Myocyte (in vitro differentiated cells): ENCODE measurements around the gene UBE2V1. TPM values are rescaled to one million over a fixed set of nuclear protein-coding genes. Genes with fewer than 3 reads are reported as not detected.
A peak's percentile ranks its signal among the peaks of the same experiment; 100 is the strongest.

Experiments used
- DNase-seq: peaks from one replicate; pipeline ENCODE4 v3.0.0-alpha.2; 2012; ENCODE audit warnings: low read depth
- total RNA-seq: library from RNA; depleted of rRNA; stranded (reverse); fragments of >200 nt; gene quantifications from 2 replicates; pipeline ENCODE4 v1.2.3, GENCODE V29; 2014

Gene UBE2V1
- total RNA-seq, 1 donor from 2014 or later: 86.8 TPM

GRCh38 chr20:50049442-50050026 is 63.4 kb downstream of the UBE2V1 start:
- DNase-seq: no peak

GRCh38 chr20:50048420-50049166 is 64.4 kb downstream of the UBE2V1 start:
- peak; percentile 84 for DNase-seq

DNA sequence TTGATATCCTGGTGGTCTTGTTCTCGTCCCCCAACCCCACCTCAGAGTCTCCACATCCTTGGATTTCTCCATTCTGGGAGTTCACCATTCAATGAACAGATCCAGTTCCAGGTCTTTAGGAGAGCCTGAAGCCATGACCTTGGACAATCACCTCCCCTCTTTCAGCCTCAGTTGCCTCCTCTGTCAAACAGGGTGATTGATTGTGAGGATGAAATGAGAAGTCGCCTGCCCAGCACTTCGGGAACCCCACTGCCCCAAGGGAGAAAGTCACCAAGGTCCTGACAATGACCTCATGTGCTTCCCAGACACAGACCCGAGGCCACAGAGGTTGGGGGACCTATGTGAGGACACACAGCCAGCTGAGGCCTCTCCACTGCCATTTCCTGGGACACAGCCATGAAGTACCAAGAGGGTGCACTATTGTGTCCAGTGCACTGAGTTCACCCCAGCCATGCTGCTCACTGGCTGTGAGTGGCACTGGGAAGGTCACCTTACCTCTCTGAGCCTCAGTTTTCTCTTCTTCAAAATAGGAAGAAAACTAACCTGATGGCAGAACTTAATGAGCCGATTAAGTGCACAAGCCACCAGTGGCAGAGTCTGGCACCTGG is 68.5 kb downstream of the UBE2V1 start:
- DNase-seq: no peak

- no peak for DNase-seq
These were observed 69.2 kb downstream of the UBE2V1 start for GRCh38 chr20:50043573-50044352.

- no peak for DNase-seq
These were observed 70.3 kb downstream of the UBE2V1 start for GRCh38 chr20:50042370-50043313.

- peak; percentile 61 for DNase-seq
These were observed 71.6 kb downstream of the UBE2V1 start for GRCh38 chr20:50041246-50041873.

GRCh38 chr20:50040432-50041245 is 72.3 kb downstream of the UBE2V1 start:
- DNase-seq: no peak

- DNase-seq: no peak
These were observed 73.1 kb downstream of the UBE2V1 start for GRCh38 chr20:50039706-50040431.

GRCh38 chr20:50038574-50038991 is 74.4 kb downstream of the UBE2V1 start:
- DNase-seq: peak; percentile 52

GRCh38 chr20:50038169-50038568 is 74.8 kb downstream of the UBE2V1 start:
- DNase-seq: no peak

GRCh38 chr20:50037575-50037974 is 75.4 kb downstream of the UBE2V1 start:
- DNase-seq: no peak

DNA sequence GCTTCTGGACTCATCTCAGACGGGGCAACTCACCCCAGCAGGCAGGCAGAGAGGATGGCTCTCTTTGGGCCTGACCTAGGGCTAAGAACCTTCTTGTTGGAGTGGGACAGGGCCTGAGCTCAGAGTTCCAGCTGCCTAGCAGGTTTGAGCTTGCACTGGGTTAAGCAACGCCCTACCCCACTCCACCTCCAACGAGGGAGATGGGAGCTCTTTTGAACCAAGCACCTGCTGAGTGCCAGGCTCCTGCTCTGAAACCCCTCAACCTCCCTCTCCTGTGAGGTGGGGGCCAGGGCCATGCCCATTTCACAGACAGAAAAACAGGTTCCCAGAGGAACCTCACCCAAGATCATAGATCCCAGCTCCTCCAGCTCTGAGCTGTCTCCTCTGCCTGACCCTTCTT is 75.8 kb downstream of the UBE2V1 start:
- no peak for DNase-seq

DNA sequence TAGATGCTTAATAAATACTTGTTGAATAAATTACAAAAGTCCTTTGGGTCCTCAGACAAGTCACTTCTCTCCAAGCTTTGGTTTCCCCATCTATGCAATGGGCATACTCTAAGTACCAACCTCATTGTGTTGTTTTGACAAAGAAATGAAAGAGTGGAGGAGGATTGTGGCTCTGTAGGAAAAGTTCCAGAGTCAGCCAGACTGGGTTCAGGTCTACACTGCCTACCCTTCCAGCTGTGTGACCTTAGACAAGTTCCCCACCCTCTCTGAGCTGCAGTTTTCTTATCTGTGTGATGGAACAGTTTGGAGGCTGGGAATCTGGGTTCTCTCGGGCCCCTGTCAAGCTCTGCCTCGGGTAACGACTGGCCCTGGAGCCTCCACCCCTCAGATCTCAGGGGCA is 76.2 kb downstream of the UBE2V1 start:
- no peak for DNase-seq

GRCh38 chr20:50034567-50035180 is 78.3 kb downstream of the UBE2V1 start:
- DNase-seq: peak; percentile 61

DNA sequence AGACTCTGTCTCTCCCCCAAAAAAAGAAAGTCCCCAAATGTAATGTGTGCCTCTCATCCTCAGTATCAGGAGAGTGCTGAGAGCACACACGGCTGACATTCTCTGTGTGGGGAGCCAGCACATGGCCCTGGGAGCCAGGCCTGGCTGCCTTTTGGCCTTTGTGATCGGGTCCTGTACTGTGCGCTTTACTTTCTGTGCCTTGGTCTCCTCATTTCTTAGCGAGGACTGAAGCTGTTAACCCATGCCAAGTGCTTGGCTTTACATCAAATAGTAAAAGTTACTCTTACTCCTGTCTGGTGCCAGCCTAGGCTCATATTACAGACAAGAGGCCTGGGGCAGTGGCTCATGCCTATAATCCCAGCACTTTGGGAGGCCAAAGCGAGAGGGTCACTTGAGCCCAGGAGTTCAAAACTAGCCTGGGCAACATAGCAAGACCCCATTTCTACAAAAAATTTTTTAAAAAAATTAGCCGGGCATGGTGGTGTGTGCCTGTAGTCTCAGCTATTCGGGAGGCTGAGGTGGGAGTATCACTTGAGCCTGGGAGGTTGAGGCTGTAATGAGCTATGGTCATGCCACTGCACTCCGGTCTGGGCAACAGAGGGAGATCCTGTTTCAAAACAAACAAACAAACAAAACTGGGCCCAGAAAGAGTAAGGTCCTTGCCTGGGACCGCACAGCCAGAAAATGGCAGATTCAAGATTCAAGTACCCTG is 79.8 kb downstream of the UBE2V1 start:
- DNase-seq: no peak
